Right lobe of liver (tissue), 6 donors: ENCODE data around the gene SMKR1. TPM values are rescaled to one million over a fixed set of nuclear protein-coding genes. Genes with fewer than 3 reads are reported as not detected.

Source experiments
- ATAC-seq, 4 donors: fragments of 200-7000 bp; cut with Tn5 transposase; one replicate each; pipeline ENCODE4 v1.9.1; 2020; ENCODE audit warnings: mild to moderate bottlenecking in 4 of 4, moderate library complexity in 4 of 4
- DNase-seq, 3 donors: peaks; one replicate each; pipeline ENCODE4 v3.0.0-alpha.2; 2020
- H3K27ac ChIP-seq, 3 donors: fragments of 200-600 bp; one replicate each; pipeline ENCODE4 v1.8.0; 2022
- H3K27me3 ChIP-seq, 2 donors: fragments of 200-600 bp; one replicate each; pipeline ENCODE4 v1.8.0; 2022
- H3K36me3 ChIP-seq, 4 donors: fragments of 200-600 bp; sonication (generic) in 1 of 4; one replicate each; pipeline versions ENCODE4 v1.5.1 to v1.8.0; 2017 to 2022; ENCODE audit warnings: control low read depth in 1 of 4
- H3K4me1 ChIP-seq, 4 donors: fragments of 200-600 bp; sonication (generic) in 1 of 4; one replicate each; pipeline versions ENCODE4 v1.5.1 to v1.8.0; 2017 to 2022; ENCODE audit warnings: control low read depth in 1 of 4
- H3K4me3 ChIP-seq, 3 donors: fragments of 200-600 bp; one replicate each; pipeline ENCODE4 v1.8.0; 2022
- H3K9me3 ChIP-seq, 4 donors: fragments of 200-600 bp; sonication (generic) in 1 of 4; one replicate each; pipeline versions ENCODE4 v1.5.1 to v1.8.0; 2017 to 2022; ENCODE audit warnings: control low read depth in 1 of 4
- POLR2A ChIP-seq: fragments of 450-650 bp; IDR thresholded peaks from one replicate; pipeline ENCODE4 v1.6.1; 2017; ENCODE audit warnings: antibody characterized with exemption, mild to moderate bottlenecking
- WGBS: methylation state at CpG from one replicate; pipeline ENCODE4 v1.1.6; 2018; ENCODE audit warnings: low coverage, low lambda C conversion rate; ENCODE audit not compliant: insufficient coverage; ENCODE audit errors: missing lambda C conversion rate; 5-methylcytosine and 5-hydroxymethylcytosine counted together
- intact Hi-C, 2 donors: fragments of 100-400 bp; cut with DNase I; formaldehyde crosslinking; loops; one replicate each; pipeline versions ENCODE4 v1.11.2 to v1.14.1; 2022
- small RNA-seq, 2 experiments: library from RNA; depleted of rRNA; stranded (forward); fragments of <200 nt; gene quantifications; one replicate each; pipeline ENCODE3, GENCODE V24; 2016
- total RNA-seq, 6 experiments: library from RNA; depleted of rRNA in 2 of 6; stranded (reverse); fragments of >200 nt in 2 of 6; fragmentation: NEBNext Ultra II Directional in 3 of 6; extraction: Animal tissue kit (Norgen Biotek cat#: 25700) in 3 of 6; gene quantifications; one replicate each; pipeline versions ENCODE4 v1.1.0 to v1.2.4, GENCODE V29; 2016 to 2023
- TF ChIP-seq, protein P1 (sequence below), 4 donors: fragments of 200-600 bp in 3 of 4; fragments of 450-650 bp in 1 of 4; IDR thresholded peaks; one replicate each; pipeline versions ENCODE4 v1.5.1 to v1.8.0; 2016 to 2022; ENCODE audit warnings: antibody characterized with exemption in 4 of 4, mild to moderate bottlenecking in 2 of 4
- donor health status: DM: no; HTN: yes; CAD: no.
- donor health status: DM: no; HTN: no; CAD: no.
- donor health status: DM: no; HTN: no; CAD: no.
- donor health status: DM: no; HTN: yes; CAD: no.
- donor health status: DM: no; HTN: yes; CAD: no.

The SMKR1 gene
- total RNA-seq, 6 experiments from 2014 or later = not detected

DNA sequence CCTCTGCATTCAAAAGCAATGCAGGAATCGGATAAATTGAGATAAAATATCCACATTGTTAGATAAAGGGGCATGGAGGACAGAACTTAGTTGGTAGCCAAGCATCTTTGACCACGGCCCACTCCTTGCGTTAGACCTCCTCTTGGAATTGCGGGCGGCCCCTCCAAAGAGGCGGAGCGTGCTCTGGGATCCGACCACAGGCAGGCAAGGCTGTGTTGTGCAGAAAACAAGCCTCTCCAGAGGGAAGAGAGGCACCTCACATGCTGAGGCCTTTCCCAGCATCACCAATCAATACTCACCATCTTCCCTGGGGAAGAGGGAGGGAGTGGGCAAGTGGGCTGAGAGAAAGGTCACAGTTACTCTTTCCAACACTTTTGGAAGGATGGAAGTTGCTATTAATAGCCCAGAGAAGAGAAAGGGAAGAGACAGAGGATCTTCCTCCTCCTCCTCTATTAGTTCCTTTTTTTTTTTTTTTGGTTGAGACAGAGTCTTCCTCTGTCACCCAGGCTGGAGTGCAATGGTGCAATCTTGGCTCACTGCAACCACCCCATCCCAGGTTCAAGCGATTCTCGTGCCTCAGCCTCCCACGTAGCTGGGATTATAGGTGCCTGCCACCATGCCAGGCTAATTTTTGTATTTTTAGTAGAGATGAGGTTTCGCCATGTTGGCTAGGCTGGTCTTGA lies 59.5 kb downstream of the SMKR1 start:
- no peak overlapping the region for H3K27ac ChIP-seq
- WGBS = 46% methylated on average over 7 of the region's 12 CpGs
- no peak for DNase-seq
- ATAC-seq = peak in 1 of 4 donors; percentile 11
- no peak for TF ChIP-seq POLR2A
- TF ChIP-seq, protein P1, sequence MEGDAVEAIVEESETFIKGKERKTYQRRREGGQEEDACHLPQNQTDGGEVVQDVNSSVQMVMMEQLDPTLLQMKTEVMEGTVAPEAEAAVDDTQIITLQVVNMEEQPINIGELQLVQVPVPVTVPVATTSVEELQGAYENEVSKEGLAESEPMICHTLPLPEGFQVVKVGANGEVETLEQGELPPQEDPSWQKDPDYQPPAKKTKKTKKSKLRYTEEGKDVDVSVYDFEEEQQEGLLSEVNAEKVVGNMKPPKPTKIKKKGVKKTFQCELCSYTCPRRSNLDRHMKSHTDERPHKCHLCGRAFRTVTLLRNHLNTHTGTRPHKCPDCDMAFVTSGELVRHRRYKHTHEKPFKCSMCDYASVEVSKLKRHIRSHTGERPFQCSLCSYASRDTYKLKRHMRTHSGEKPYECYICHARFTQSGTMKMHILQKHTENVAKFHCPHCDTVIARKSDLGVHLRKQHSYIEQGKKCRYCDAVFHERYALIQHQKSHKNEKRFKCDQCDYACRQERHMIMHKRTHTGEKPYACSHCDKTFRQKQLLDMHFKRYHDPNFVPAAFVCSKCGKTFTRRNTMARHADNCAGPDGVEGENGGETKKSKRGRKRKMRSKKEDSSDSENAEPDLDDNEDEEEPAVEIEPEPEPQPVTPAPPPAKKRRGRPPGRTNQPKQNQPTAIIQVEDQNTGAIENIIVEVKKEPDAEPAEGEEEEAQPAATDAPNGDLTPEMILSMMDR (IDR thresholded peaks at IDR 0.05) = no peak
- no peaks in the 10 kb centered on the region for H3K4me1 ChIP-seq
- no peaks in the 10 kb centered on the region for H3K9me3 ChIP-seq
- no peaks in the 10 kb centered on the region for H3K27me3 ChIP-seq
- H3K4me3 ChIP-seq = no peak overlapping the region
- intact Hi-C loops = no loop called here
- H3K36me3 ChIP-seq = no peaks in the 10 kb centered on the region

Small RNA genes lying within 50 kb of the gene (small RNA-seq; reads per million reads assigned to genes)
- gene RNU1-72P (0 reads per million in 2 experiments), gene SNRPGP3 (0 reads per million in 2 experiments)

Other genes starting within 250 kb of the SMKR1 start
- gene STRIP2, start 68.1 kb upstream of the SMKR1 start, total RNA-seq = under 1 TPM; 0.24 to 0.86 (median 0.42) TPM
- 1 to 10 TPM; 3.9 to 6.8 (median 5.3) TPM for gene NRF1, start 109.2 kb downstream of the SMKR1 start, total RNA-seq